Tibial nerve (tissue), 4 donors: Measurements from ENCODE around the gene DLG1. TPM values are rescaled to one million over a fixed set of nuclear protein-coding genes. Genes with fewer than 3 reads are reported as not detected.

ENCODE experiments used
- DNase-seq, 2 donors: peaks; one replicate each; pipeline ENCODE4 v3.0.0-alpha.2; 2019; ENCODE audit warnings: low spot score in 2 of 2
- H3K27ac ChIP-seq, 4 donors: fragments of 200-600 bp; sonication (generic) in 3 of 4; one replicate each; pipeline ENCODE4 v1.5.1; 2017 to 2019; ENCODE audit warnings: mild to moderate bottlenecking in 1 of 4
- H3K27me3 ChIP-seq, 2 donors: fragments of 200-600 bp; sonication (generic) in 1 of 2; one replicate each; pipeline versions ENCODE4 v1.5.1 to v1.6.0; 2017 to 2019
- H3K36me3 ChIP-seq, 3 donors: fragments of 200-600 bp; sonication (generic); one replicate each; pipeline ENCODE4 v1.5.1; 2018 to 2019
- H3K4me1 ChIP-seq, 4 donors: fragments of 200-600 bp; sonication (generic) in 3 of 4; one replicate each; pipeline ENCODE4 v1.5.1; 2017 to 2019
- H3K4me3 ChIP-seq, 4 donors: fragments of 200-600 bp; sonication (generic) in 3 of 4; one replicate each; pipeline ENCODE4 v1.5.1; 2017 to 2019; ENCODE audit warnings: mild to moderate bottlenecking in 1 of 4, moderate library complexity in 1 of 4
- H3K9me3 ChIP-seq, 4 donors: fragments of 200-600 bp; sonication (generic) in 3 of 4; one replicate each; pipeline ENCODE4 v1.5.1; 2017 to 2019
- EP300 ChIP-seq, 2 donors: sonication (generic); formaldehyde crosslinking; IDR thresholded peaks; one replicate each; pipeline ENCODE4 v1.6.1; 2017; ENCODE audit warnings: antibody characterized with exemption in 2 of 2, mild to moderate bottlenecking in 1 of 2
- POLR2A ChIP-seq, 2 donors: fragments of 450-650 bp; IDR thresholded peaks; one replicate each; pipeline ENCODE4 v1.6.1; 2017; ENCODE audit warnings: antibody characterized with exemption in 2 of 2, mild to moderate bottlenecking in 2 of 2, moderate library complexity in 2 of 2
- WGBS, 2 donors: methylation state at CpG; one replicate each; pipeline ENCODE4 v1.1.5; 2018; 5-methylcytosine and 5-hydroxymethylcytosine counted together
- total RNA-seq, 4 donors: library from RNA; depleted of rRNA; stranded (reverse); fragments of >200 nt; gene quantifications; one replicate each; pipeline ENCODE4 v1.1.0, GENCODE V29; 2016
- TF ChIP-seq, protein P1 (sequence below), 5 experiments: fragments of 200-600 bp in 3 of 5; fragments of 450-650 bp in 2 of 5; sonication (generic) in 3 of 5; IDR thresholded peaks; one replicate each; pipeline ENCODE4 v1.5.1; 2016 to 2019; ENCODE audit warnings: antibody characterized with exemption in 5 of 5, mild to moderate bottlenecking in 3 of 5, moderate library complexity in 2 of 5

DLG1 gene
- total RNA-seq, 4 donors from 2014 or later, result 49.2 to 94.0 (median 71.1) TPM

DNA sequence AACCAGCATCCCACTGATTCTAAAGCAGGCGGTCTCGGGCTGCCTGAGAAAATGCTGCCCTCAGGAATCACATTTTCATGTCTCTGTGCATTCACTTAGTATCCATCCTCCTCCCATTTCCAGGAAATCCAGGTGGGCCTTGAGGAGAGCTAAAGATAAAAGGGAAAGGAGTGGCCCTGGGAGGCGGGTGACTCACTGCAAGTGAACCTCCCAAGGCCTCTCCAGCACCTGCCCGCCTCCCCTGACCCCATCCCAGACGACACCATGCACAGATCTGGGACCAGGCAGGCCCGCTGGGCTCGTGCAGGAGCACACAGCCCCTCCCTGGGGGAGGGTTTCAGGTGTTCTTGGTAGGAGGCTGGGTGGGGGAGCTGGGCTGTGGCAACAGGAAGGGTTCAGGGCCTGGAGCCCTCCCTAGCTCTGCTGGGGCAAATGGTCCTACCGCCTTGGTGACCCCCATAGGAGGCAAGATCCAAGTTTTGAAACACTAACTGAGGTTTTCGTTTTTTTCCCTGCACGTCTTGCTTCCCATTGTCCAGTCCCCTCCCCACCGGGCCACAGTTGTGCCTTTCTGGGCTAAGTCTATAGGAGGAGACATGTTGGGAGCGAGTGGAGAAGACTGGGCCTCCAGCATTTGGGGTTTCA lies 291.0 kb downstream of the DLG1 start:
- no peak overlapping the region for H3K27ac ChIP-seq
- no peak overlapping the region for H3K4me3 ChIP-seq
- no peaks in the 10 kb centered on the region for H3K9me3 ChIP-seq
- TF ChIP-seq EP300 (IDR thresholded peaks at IDR 0.05) (no peak), POLR2A (IDR thresholded peaks at IDR 0.05) (no peak)
- TF ChIP-seq, protein P1, sequence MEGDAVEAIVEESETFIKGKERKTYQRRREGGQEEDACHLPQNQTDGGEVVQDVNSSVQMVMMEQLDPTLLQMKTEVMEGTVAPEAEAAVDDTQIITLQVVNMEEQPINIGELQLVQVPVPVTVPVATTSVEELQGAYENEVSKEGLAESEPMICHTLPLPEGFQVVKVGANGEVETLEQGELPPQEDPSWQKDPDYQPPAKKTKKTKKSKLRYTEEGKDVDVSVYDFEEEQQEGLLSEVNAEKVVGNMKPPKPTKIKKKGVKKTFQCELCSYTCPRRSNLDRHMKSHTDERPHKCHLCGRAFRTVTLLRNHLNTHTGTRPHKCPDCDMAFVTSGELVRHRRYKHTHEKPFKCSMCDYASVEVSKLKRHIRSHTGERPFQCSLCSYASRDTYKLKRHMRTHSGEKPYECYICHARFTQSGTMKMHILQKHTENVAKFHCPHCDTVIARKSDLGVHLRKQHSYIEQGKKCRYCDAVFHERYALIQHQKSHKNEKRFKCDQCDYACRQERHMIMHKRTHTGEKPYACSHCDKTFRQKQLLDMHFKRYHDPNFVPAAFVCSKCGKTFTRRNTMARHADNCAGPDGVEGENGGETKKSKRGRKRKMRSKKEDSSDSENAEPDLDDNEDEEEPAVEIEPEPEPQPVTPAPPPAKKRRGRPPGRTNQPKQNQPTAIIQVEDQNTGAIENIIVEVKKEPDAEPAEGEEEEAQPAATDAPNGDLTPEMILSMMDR (IDR thresholded peaks at IDR 0.05), result no peak
- WGBS, 2 donors, result 79 to 85% methylated on average over 12 of the region's 12 CpGs
- peaks cover 0 to 13% (median 4%) of the 10 kb centered on the region in 4 donors for H3K4me1 ChIP-seq
- no peaks in the 10 kb centered on the region for H3K36me3 ChIP-seq
- DNase-seq, result no peak
- H3K27me3 ChIP-seq, result peaks cover 0 to 2% of the 10 kb centered on the region in 2 donors

DNA sequence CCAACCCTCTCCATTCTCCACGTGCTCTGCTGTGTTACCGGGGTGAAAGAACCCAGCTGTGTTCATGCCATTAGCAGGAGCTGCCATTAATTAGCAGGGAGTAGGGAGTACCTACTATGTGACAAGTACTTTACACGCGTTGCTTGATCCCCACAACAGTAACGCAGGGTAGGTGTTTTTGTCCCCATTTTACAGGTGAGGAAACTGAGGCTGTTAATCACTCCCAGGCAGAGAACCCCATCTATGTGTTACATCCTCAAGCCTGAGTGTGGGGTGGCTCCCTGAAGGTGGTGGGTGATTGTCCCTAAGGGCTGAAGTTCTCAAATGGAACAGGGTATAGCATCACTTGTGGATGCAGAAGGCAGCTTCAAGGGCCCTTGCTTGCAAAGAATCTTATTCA lies 291.6 kb downstream of the DLG1 start:
- Histone ChIP-seq H3K4me3 (no peak overlapping the region), H3K9me3 (no peaks in the 10 kb centered on the region), H3K36me3 (no peaks in the 10 kb centered on the region), H3K27ac (no peak overlapping the region), H3K4me1 (peaks cover 0 to 19% (median 4%) of the 10 kb centered on the region in 4 donors), H3K27me3 (no peaks in the 10 kb centered on the region)
- TF ChIP-seq, protein P1 (IDR thresholded peaks at IDR 0.05), result no peak
- TF ChIP-seq POLR2A (IDR thresholded peaks at IDR 0.05), result no peak
- DNase-seq, result no peak
- WGBS, 2 donors, result 93 to 96% methylated on average over 5 of the region's 5 CpGs

DNA sequence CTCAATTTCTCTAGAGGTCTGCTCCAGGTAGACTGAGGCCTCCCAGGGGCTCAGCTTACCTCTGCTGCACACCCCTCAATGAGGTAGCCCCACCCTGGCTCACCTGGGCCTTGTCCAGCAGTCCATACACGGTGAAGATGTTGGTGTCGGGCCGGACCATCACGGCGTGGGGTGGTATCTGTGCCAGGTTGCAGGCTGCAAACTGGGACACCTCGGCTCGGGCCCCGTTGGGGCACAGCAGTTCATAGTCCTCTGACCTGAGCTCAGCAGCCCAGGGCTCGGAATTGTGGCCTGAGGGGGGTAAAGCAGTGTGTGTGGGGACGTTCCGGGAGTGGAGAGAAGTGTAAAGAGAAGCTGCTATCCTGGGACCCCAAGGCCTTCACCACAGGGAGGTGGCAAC lies 292.0 kb downstream of the DLG1 start:
- H3K9me3 ChIP-seq, result no peaks in the 10 kb centered on the region
- WGBS, 2 donors, result 83 to 90% methylated on average over 3 to 11 of the region's 11 CpGs

DNA sequence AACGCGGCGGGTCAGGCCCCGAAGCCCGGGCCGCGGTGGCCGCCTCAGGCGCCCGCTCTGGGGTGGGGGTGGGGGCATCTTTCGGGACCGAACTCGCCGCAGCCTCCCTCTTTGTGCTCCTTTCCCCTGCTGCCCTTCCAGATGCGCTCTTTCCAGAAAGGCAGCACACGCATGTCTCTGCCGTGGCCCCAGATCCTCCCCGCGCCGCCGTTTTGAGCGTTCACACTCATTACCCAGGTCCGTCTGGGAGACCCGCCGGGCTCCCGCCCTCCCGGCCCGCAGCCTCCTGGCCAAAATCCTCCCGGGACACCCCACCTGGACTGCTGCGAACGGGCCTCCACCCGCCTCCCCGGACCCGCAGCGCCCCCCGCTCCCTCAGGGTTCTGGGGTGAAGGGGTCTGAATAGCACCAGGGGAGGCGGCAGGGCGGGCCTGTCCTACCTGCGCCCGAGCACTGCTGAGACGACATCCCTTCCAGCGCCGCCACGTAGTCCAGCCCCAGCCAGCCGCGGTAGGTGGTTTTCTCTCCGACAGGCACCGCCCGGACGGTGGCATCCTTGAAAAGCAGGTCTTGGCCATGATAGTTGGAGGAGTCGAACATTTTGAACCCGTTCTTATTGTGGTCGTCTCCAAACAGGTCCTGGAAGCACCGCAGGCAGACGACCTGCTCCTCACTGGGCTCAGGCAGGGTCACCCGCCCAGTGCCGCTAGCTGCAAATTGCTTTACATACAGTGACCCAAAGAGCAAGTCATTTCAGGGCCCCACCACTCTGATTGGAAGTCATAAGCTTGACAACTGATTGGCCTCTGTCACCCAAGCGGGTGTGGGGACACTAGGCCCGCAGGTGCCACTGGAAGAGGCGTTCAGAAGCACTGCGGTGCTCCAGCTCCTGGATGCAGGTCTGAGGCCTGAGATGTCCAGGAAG lies 294.7 kb downstream of the DLG1 start:
- peaks cover 0 to 17% (median 4%) of the 10 kb centered on the region in 4 donors for H3K4me1 ChIP-seq
- DNase-seq, result no peak
- whole genome bisulfite sequencing, 2 donors, result 25 to 36% methylated on average over 39 to 41 of the region's 61 CpGs
- peak overlapping the region; percentile 51 to 71 (median 66) for H3K4me3 ChIP-seq
- H3K36me3 ChIP-seq, result no peaks in the 10 kb centered on the region
- no peaks in the 10 kb centered on the region for H3K27me3 ChIP-seq
- TF ChIP-seq EP300 (IDR thresholded peaks at IDR 0.05) (no peak), POLR2A (IDR thresholded peaks at IDR 0.05) (no peak)
- TF ChIP-seq, protein P1 (IDR thresholded peaks at IDR 0.05), result no peak
- peak overlapping the region in 3 of 4 donors; percentile 33 to 95 (median 88) for H3K27ac ChIP-seq
- peaks cover 0 to 3% (median 0%) of the 10 kb centered on the region in 4 donors for H3K9me3 ChIP-seq

More for the DNA sequence above, 292.0 kb downstream of the DLG1 start:
- Histone ChIP-seq H3K27me3 (no peaks in the 10 kb centered on the region), H3K4me1 (peaks cover 0 to 22% (median 4%) of the 10 kb centered on the region in 4 donors), H3K36me3 (no peaks in the 10 kb centered on the region), H3K27ac (no peak overlapping the region), H3K4me3 (no peak overlapping the region)
- DNase-seq, result no peak
- no peak for TF ChIP-seq POLR2A (IDR thresholded peaks at IDR 0.05)
- TF ChIP-seq EP300 (IDR thresholded peaks at IDR 0.05), result no peak
- TF ChIP-seq, protein P1 (IDR thresholded peaks at IDR 0.05), result no peak
